Naive thymus-derived CD8-positive, alpha-beta T cell (primary cell): ENCODE results near the gene LRCH1. TPM values are rescaled to one million over a fixed set of nuclear protein-coding genes. Genes with fewer than 3 reads are reported as not detected.
"Not testable (repeated sequence)": the region's sequence is repeated elsewhere in the genome, so short reads cannot be mapped to it uniquely, and the experiment has no call there.

Experiments used
- ATAC-seq, 2 donors: fragments of 150-1000 bp; cut with Tn5 transposase in 1 of 2; sonication (Bioruptor Pico), chemical (Tn5 transposase) in 1 of 2; 1 replicate in 1 of 2; 2 replicates in 1 of 2; pipeline ENCODE4 v1.10.0; 2021; ENCODE audit warnings: mild to moderate bottlenecking in 2 of 2, moderate library complexity in 2 of 2
- POLR2A ChIA-PET: fragments of 350-600 bp; sonication (Branson Sonifier 250); formaldehyde crosslinking; loops from one replicate; lab custom pipeline; 2021; ENCODE audit warnings: antibody characterized with exemption; lab: Charles Lee
- DNase-seq, 10 donors: peaks; one replicate each; pipeline versions ENCODE4 v3.0.0 to v3.0.0-alpha.2; 2020 to 2022
- H3K27ac Mint-ChIP-seq, 10 donors: one replicate each; pipeline ENCODE4 v1.8.0; 2020 to 2022; ENCODE audit warnings: mild to moderate bottlenecking in 10 of 10, mixed read lengths in 10 of 10, moderate library complexity in 4 of 10, inconsistent platforms in 1 of 10
- H3K27me3 Mint-ChIP-seq, 5 donors: one replicate each; pipeline ENCODE4 v1.8.0; 2021 to 2022; ENCODE audit warnings: mixed read lengths in 5 of 5
- H3K36me3 Mint-ChIP-seq, 3 donors: one replicate each; pipeline ENCODE4 v1.8.0; 2020 to 2022; ENCODE audit warnings: mixed read lengths in 3 of 3, mild to moderate bottlenecking in 2 of 3, inconsistent platforms in 1 of 3
- H3K4me1 Mint-ChIP-seq, 4 donors: one replicate each; pipeline ENCODE4 v1.8.0; 2021 to 2022; ENCODE audit warnings: mixed read lengths in 4 of 4
- H3K4me3 Mint-ChIP-seq, 10 donors: one replicate each; pipeline ENCODE4 v1.8.0; 2020 to 2022; ENCODE audit warnings: mild to moderate bottlenecking in 10 of 10, mixed read lengths in 10 of 10, moderate library complexity in 6 of 10, inconsistent platforms in 1 of 10
- H3K9me3 Mint-ChIP-seq, 9 donors: one replicate each; pipeline ENCODE4 v1.8.0; 2020 to 2022; ENCODE audit warnings: mixed read lengths in 9 of 9, mild to moderate bottlenecking in 3 of 9, inconsistent platforms in 1 of 9, moderate library complexity in 1 of 9
- polyA plus RNA-seq, 3 donors: library from polyadenylated mRNA; unstranded; fragments of 300-500 nt; fragmentation: Illumina TruSeq; gene quantifications; one replicate each; pipeline ENCODE4 v1.2.3, GENCODE V29; 2021
- total RNA-seq, 8 experiments: library from RNA in 2 of 8; stranded (reverse) in 2 of 8; gene quantifications; one replicate each; pipeline ENCODE4 v1.2.3 and lab custom pipeline; 2021 to 2026

The LRCH1 gene, protein sequence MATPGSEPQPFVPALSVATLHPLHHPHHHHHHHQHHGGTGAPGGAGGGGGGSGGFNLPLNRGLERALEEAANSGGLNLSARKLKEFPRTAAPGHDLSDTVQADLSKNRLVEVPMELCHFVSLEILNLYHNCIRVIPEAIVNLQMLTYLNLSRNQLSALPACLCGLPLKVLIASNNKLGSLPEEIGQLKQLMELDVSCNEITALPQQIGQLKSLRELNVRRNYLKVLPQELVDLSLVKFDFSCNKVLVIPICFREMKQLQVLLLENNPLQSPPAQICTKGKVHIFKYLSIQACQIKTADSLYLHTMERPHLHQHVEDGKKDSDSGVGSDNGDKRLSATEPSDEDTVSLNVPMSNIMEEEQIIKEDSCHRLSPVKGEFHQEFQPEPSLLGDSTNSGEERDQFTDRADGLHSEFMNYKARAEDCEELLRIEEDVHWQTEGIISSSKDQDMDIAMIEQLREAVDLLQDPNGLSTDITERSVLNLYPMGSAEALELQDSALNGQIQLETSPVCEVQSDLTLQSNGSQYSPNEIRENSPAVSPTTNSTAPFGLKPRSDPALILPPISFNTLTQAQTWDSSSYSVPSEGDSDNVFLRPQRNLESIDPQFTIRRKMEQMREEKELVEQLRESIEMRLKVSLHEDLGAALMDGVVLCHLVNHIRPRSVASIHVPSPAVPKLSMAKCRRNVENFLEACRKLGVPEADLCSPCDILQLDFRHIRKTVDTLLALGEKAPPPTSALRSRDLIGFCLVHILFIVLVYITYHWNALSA
- 10 to 100 TPM; 15.8 to 17.1 TPM for total RNA-seq
- 1 to 10 TPM; 1.3 to 3.8 (median 1.4) TPM for polyA plus RNA-seq
- total RNA-seq (lab: John Stamatoyannopoulos, UW), result 19.7 to 44.6 (median 34.2) reads per million in 6 experiments

DNA sequence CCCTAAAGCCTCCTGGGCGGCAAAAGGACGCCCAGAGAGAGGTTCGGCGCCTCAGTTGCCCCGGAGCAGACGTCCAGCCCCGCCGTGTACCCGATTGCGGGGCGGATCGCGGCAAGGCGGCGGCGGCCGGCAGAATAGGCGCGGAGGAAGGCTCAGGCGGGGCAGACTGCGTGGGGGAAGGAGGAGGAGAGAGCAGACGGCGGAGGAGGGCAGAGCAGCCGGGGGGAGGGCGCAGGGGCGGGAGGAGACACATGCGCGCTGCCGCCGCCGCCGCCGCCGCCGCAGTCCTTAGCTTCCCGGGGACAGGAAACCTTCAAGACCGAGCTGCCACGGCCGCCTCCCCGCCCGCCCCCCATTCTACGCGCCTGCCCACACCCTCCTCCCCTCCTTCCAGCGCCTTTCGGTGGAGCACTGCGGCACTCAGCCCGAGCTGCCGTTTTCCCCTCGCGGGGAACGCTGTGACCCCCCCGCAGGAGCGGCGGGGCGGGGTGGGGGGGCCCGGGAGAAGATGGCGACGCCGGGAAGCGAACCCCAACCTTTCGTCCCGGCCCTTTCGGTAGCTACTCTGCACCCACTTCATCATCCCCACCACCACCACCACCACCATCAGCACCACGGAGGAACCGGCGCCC is at the start of gene LRCH1:
LRCH1 (plus strand) TSS at position 282 of the 632 bp plus-strand sequence; CDS start at position 509, 227 bp downstream.
- POLR2A ChIA-PET, result interaction anchor here (1.1 to 1.9 kb wide), 5 partner anchors 23 to 243 kb away, joined by 3 to 8 read pairs (median 4); no protein-coding TSS in a partner anchor
- peaks cover 28 to 49% (median 45%) of the 10 kb centered on the region in 4 donors for H3K4me1 Mint-ChIP-seq
- H3K4me3 Mint-ChIP-seq, result peak within 1 kb of the TSS; percentile 90 to 96 (median 94)

DNA sequence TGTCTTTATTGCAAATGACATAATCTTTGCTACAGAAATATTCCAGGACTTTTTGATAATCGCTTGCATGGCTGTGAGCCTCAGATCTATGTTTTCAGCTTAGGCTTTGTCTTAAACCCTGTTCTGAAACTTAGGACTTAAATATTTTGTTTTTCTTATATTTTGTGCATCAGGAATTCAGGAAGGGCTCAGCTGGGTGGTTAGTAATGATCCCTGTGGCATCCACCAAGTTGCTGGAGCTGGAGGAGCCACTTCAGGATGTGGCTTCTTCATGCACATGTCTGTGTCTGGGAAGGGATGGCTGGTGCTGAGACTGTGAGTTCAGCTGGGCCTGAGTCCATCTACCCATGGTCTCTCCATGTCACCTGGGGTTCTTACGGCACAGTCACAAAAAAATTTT is 48.9 kb upstream of the LRCH1 start:
- POLR2A ChIA-PET, result interaction anchor here (0.8 kb wide), 1 partner anchor 9 kb away, joined by 6 read pairs; no protein-coding TSS in a partner anchor

More for the DNA sequence above, at the start of gene LRCH1:
- H3K27me3 Mint-ChIP-seq, result peaks cover 0 to 3% (median 0%) of the 10 kb centered on the region in 5 donors
- DNase-seq, result peak; percentile 71 to 92 (median 81)
- ATAC-seq, result peak; percentile 77 to 81
- H3K9me3 Mint-ChIP-seq, result no peaks in the 10 kb centered on the region
- no peaks in the 10 kb centered on the region for H3K36me3 Mint-ChIP-seq
- peak within 1 kb of the TSS; percentile 77 to 97 (median 95) for H3K27ac Mint-ChIP-seq

DNA sequence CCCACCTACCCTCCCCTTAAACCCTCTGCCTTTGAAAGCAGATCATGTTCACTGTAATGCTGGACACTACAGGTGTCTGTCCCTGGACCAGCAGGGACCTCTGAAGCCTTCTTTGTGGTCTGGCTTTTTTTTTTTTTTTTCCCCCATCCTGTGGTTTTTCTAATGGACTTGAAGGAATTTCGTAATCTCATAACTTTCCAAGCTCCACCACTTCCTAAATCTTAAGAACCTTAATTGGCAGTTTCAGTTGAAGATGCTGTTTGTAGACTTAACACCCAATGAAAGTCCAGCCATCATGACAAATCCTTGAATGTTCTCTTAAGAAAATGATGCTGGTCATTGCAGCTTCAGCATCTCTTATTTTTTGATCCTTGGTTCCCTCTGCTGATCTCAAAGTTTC is 45.0 kb upstream of the LRCH1 start:
- Mint-ChIP-seq H3K27me3 (peaks cover 2 to 14% (median 7%) of the 10 kb centered on the region in 5 donors), H3K4me3 (no peak overlapping the region), H3K4me1 (no peaks in the 10 kb centered on the region), H3K36me3 (no peaks in the 10 kb centered on the region), H3K27ac (no peak overlapping the region), H3K9me3 (no peaks in the 10 kb centered on the region)
- ATAC-seq (no peak), DNase-seq (no peak)
- POLR2A ChIA-PET, result no interaction called here

More for the DNA sequence above, 48.9 kb upstream of the LRCH1 start:
- DNase-seq (no peak), ATAC-seq (no peak)
- Mint-ChIP-seq H3K27me3 (peaks cover 0 to 14% (median 4%) of the 10 kb centered on the region in 5 donors), H3K4me3 (no peak overlapping the region), H3K9me3 (no peaks in the 10 kb centered on the region), H3K4me1 (no peaks in the 10 kb centered on the region), H3K27ac (no peak overlapping the region), H3K36me3 (no peaks in the 10 kb centered on the region)

DNA sequence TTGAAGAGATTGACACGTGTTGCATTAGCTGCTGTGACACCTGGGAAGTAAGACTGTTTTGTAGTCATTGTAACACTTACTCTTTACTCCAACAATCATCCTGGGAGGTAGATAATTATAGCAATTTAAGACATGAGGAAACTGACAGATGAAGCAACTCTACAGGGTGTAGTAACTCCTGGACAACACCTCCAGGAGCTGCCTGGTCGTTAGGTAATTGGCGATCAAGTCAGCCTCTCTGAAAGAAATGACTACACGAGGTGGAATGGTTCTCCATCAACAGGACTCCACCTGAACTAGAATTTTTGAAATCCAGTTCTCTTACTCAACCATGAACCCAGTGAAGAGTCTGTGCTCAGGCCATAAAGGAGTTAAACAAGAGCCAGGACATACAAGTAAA is 43.0 kb upstream of the LRCH1 start:
- peaks cover 2 to 14% (median 8%) of the 10 kb centered on the region in 5 donors for H3K27me3 Mint-ChIP-seq
- ATAC-seq, result no peak
- POLR2A ChIA-PET, result no interaction called here

DNA sequence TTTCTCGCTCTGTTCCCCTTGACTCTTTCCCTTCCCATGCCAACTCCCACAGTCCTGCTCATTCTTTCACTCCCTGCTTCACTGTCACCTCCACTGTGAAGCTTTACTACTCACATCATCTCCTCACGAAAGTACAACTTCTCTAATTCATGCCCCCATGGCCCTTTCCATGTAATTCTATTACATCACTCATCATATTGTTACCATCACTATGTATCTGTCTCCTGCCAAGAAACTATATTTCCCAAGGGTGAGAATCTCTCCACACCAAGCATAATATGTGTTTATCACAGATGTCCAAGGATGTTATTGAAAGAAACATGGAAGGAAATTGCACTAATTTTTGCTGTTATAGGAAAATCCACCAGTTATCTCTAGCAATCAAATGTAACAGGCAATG is 37.2 kb upstream of the LRCH1 start:
- H3K27ac Mint-ChIP-seq, result no peak overlapping the region
- ATAC-seq (no peak), DNase-seq (no peak)
- peaks cover 0 to 5% (median 0%) of the 10 kb centered on the region in 3 donors for H3K36me3 Mint-ChIP-seq
- no peaks in the 10 kb centered on the region for H3K4me1 Mint-ChIP-seq
- POLR2A ChIA-PET, result no interaction called here
- no peak overlapping the region for H3K4me3 Mint-ChIP-seq
- peaks cover 0 to 10% (median 0%) of the 10 kb centered on the region in 9 donors for H3K9me3 Mint-ChIP-seq
- H3K27me3 Mint-ChIP-seq, result peaks cover 6 to 16% (median 7%) of the 10 kb centered on the region in 5 donors

More for the DNA sequence above, 43.0 kb upstream of the LRCH1 start:
- Mint-ChIP-seq H3K9me3 (no peaks in the 10 kb centered on the region), H3K36me3 (no peaks in the 10 kb centered on the region), H3K27ac (no peak overlapping the region), H3K4me1 (no peaks in the 10 kb centered on the region), H3K4me3 (no peak overlapping the region)
- no peak for DNase-seq

DNA sequence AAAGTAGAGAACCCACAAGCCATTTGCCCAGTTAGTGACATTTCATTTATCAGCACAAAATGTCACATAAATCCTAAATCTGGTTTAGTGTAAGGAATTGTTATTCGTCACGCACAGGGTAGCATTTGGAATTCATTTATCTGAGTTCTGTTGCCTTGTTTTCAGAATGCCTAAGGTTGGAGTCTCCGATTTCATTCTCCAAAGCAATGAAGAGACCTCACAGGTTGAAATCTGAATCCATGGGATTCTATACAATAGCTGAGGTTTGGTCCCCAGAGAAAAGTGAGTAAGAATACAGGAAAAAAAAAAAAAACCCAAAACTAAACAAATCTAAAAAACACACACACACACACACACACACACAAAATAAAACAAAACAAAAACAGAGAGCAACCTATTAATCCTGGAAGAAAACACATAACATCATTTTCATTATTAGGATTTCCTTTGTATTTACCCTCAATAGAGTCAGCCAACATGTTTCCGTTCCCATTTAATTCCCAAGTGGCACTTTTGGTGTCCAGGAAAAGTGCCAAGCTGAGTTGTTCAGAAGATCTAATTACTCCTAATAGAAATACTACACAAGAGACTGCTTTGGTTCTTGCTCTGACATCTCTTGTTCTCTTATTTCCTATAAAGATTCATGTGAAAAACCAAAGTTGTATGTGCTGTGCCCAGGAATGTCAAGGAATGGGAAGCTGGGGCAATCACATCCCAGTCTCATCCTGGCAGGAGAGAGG is 36.2 kb upstream of the LRCH1 start:
- Mint-ChIP-seq H3K27ac (no peak overlapping the region), H3K36me3 (peaks cover 0 to 5% (median 4%) of the 10 kb centered on the region in 3 donors), H3K4me3 (no peak overlapping the region), H3K9me3 (peaks cover 0 to 10% (median 3%) of the 10 kb centered on the region in 9 donors), H3K27me3 (peaks cover 6 to 16% (median 11%) of the 10 kb centered on the region in 5 donors), H3K4me1 (no peaks in the 10 kb centered on the region)
- no peak for ATAC-seq
- no peak for DNase-seq
- POLR2A ChIA-PET, result no interaction called here

DNA sequence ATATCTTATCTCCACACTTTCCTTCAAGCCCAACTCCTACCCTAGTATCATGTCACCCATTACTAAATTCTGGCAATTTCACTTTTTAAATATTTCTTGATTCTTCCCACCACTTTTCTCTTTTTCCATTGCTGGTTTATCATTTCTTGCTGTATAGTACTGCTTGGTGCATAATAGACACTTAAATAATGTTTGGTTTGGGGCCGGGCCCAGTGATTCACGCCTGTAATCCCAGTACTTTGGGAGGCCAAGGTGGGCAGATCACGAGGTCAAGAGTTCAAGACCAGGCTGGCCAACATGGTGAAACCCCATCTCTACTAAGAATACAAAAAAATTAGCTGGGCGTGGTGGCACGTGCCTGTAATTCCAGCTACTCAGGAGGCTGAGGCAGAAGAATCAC is 35.2 kb upstream of the LRCH1 start:
- POLR2A ChIA-PET, H3K4me3 Mint-ChIP-seq, H3K27ac Mint-ChIP-seq, ATAC-seq, DNase-seq, H3K9me3 Mint-ChIP-seq, H3K36me3 Mint-ChIP-seq, H3K4me1 Mint-ChIP-seq: not testable (repeated sequence)
- peaks cover 6 to 16% (median 8%) of the 10 kb centered on the region in 5 donors for H3K27me3 Mint-ChIP-seq

DNA sequence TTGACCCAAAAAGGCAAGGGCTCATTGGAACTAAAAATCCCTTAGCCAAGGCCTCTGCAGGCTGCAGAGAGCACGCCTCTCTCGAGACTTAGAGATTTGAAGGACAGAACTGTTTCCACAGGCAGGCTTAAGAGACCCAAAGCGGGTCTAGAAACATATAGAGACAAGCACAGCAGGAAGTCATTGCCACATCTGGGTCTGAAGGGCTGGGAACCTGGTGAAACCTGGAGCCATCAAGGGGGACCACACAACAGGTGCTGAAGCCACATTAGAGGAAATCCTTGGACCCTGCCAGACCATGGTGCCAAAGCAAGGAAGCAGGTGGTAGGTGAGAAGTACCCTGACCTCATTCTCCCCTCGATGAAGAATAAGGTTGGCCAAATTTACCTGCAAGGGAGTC is 33.8 kb upstream of the LRCH1 start:
- POLR2A ChIA-PET, result no interaction called here

DNA sequence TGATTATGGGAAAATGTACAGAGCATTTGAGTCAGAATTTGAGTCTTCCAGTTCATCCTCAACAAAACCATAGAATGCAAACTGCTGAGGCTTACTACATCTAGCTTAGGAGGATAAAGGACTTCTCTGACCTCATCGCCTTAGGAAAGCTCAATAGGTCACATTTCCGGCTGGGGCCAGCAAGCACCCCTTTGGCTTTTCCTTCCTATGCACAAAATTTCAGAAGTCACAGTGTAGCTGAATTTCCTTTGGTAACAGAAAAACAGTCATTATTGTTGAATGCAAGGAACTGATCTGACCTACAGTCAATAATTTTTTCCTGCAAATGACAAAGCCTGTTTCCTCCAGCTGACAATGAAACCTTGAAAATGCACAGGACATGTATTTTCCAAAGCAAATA is 32.8 kb upstream of the LRCH1 start:
- Mint-ChIP-seq H3K27me3 (peaks cover 7 to 16% (median 9%) of the 10 kb centered on the region in 5 donors), H3K9me3 (peaks cover 0 to 10% (median 3%) of the 10 kb centered on the region in 9 donors), H3K27ac (no peak overlapping the region), H3K4me1 (peaks cover 0 to 3% (median 0%) of the 10 kb centered on the region in 4 donors), H3K4me3 (no peak overlapping the region), H3K36me3 (peaks cover 0 to 5% (median 4%) of the 10 kb centered on the region in 3 donors)
- ATAC-seq, result no peak
- POLR2A ChIA-PET, result no interaction called here
- no peak for DNase-seq

More for the DNA sequence above, 33.8 kb upstream of the LRCH1 start:
- H3K27ac Mint-ChIP-seq, result peak overlapping the region in 1 of 10 donors; percentile 53
- peaks cover 8 to 16% (median 9%) of the 10 kb centered on the region in 5 donors for H3K27me3 Mint-ChIP-seq
- peaks cover 0 to 10% (median 3%) of the 10 kb centered on the region in 9 donors for H3K9me3 Mint-ChIP-seq
- no peak overlapping the region for H3K4me3 Mint-ChIP-seq
- peaks cover 0 to 5% (median 4%) of the 10 kb centered on the region in 3 donors for H3K36me3 Mint-ChIP-seq
- H3K4me1 Mint-ChIP-seq, result peaks cover 0 to 1% (median 0%) of the 10 kb centered on the region in 4 donors
- DNase-seq (no peak), ATAC-seq (no peak)

DNA sequence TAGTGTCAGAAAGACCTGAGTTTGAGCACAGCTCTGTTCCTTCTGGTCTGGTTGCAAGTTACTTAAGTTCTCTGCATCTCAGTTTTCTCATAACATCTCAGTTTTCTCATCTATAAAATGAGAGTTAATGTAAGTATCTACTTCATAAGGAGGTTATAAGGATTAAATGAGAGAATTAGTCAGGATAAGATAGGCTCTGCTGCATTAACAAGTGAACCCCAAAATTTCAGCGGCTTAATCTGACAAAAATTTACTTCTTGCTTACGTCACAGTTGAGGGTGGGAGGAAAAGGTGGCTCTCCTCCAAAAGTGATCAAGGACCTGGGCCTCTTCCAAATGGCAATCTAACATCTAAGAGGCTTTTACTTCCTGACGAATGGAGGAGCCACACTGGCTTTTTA is 31.5 kb upstream of the LRCH1 start:
- H3K36me3 Mint-ChIP-seq, result peaks cover 0 to 4% (median 0%) of the 10 kb centered on the region in 3 donors
- no peak for ATAC-seq
- no peak for DNase-seq
- H3K27ac Mint-ChIP-seq, result no peak overlapping the region
- H3K9me3 Mint-ChIP-seq, result peaks cover 0 to 9% (median 0%) of the 10 kb centered on the region in 9 donors
- POLR2A ChIA-PET, result no interaction called here
- no peak overlapping the region for H3K4me3 Mint-ChIP-seq
- H3K27me3 Mint-ChIP-seq, result peaks cover 3 to 9% (median 6%) of the 10 kb centered on the region in 5 donors
- H3K4me1 Mint-ChIP-seq, result peaks cover 0 to 3% (median 0%) of the 10 kb centered on the region in 4 donors

DNA sequence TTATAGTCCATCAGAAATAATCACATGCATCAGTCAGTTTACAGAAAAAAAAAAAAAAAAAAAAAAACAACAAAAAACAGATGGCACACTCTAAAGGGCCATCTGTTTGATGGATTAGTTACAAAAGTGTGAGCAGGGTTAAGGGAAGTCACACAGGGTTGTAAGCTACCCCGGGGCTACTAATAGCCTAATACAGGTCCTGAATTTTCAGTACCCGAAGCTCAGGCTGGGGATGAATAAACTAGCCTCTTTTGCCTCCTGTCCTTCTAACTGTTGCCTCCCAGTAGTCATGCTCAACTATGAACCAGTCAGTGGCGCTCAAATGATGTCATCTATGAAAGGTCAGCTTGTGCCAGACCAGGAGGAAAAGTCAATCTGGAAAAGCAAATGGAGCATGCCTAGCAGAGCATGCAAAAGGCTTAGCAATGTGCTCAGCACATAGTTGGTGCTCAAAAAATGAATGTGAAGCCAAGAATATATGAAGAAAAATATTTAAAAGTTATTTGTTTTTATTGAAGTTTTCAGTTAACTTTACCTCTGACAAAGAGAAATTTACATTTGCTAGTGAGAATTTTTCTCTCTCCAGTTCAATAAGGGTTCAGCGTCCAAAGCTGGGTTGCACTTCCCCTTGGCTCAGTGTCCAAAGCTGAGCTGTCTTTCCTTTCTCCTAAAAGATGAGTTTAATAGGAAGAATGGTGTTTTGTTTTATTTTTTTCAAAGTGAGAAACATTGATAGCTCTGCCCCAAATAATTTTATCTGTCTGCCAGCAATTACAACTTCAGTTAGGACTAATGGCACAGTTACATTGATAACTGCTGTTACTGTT is 30.8 kb upstream of the LRCH1 start:
- H3K36me3 Mint-ChIP-seq, result peaks cover 0 to 4% (median 0%) of the 10 kb centered on the region in 3 donors
- peaks cover 0 to 9% (median 0%) of the 10 kb centered on the region in 9 donors for H3K9me3 Mint-ChIP-seq
- no peak overlapping the region for H3K27ac Mint-ChIP-seq
- no peak for ATAC-seq
- peaks cover 0 to 3% (median 0%) of the 10 kb centered on the region in 4 donors for H3K4me1 Mint-ChIP-seq
- peaks cover 0 to 9% (median 6%) of the 10 kb centered on the region in 5 donors for H3K27me3 Mint-ChIP-seq
- no peak overlapping the region for H3K4me3 Mint-ChIP-seq
- no peak for DNase-seq
- POLR2A ChIA-PET, result no interaction called here
